ENCODE results near the gene NPPB. TPM values are rescaled to one million over a fixed set of nuclear protein-coding genes. Genes with fewer than 3 reads are reported as not detected.

The NPPB gene
- total and polyA plus RNA-seq, 2 of the 8 experiments (the other 6 are each of a cell fraction or from before 2014, with no cell fraction given): 0.36 to 0.91 TPM

DNA sequence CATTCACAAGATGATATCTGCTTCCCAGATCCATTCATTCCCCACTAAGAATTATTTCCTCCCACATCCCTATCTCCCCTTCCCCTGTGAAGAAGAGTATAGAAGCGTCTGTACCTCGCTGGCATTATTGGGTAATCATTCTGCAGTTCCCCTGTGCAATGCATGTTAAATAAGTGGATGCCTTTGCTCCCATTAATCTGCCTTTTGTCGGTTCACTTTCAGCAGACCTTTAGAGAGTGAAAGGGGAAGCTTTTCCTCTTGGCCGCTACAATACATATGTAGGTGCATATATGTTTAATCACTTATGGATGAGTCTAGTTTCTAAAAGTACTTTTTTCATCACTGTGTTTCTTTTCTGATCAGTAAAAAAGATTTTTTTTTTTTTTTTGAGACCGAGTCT lies 45.7 kb downstream of the NPPB start (continued):
- TF ChIP-seq JUND (IDR thresholded peaks at IDR 0.05; ENCODE audit: low read length) (no peak), RAD21 (IDR thresholded peaks at IDR 0.05 in 1 of 2, conservative IDR thresholded peaks at IDR 0.05 in 1 of 2; ENCODE audit: low read depth in 2 of 2, low read length in 2 of 2) (no peak), SAP30 (IDR thresholded peaks at IDR 0.05; ENCODE audit: insufficient read depth, insufficient replicate concordance, low read length) (no peak), HDAC2 (IDR thresholded peaks at IDR 0.05; ENCODE audit: borderline replicate concordance in 1 of 2, low read depth in 2 of 2, low read length in 2 of 2) (no peak)

Small RNAs within 50 kb of the gene (small RNA-seq; reads per million reads assigned to genes)
- gene RF02156 (ENCODE audit: insufficient read depth) (not detected), gene RF02157 (ENCODE audit: insufficient read depth) (not detected), gene RF02158 (ENCODE audit: insufficient read depth) (not detected)

Other genes with a start within 250 kb of the NPPB start
- gene FBXO2, start 204.5 kb downstream of the NPPB start, total RNA-seq (2021; fragmentation: NEBNext Ultra II Directional; extraction: Animal tissue kit (Norgen Biotek cat#: 25700)): 51.3 and 55.5 TPM in 2 replicates
- gene FBXO2, start 204.5 kb downstream of the NPPB start, polyA plus RNA-seq (2011; rRNA removed): 57.9 and 99.1 TPM in 2 replicates
- 27.2 and 29.2 TPM in 2 replicates for gene FBXO44, start 204.1 kb downstream of the NPPB start, total RNA-seq (2021; fragmentation: NEBNext Ultra II Directional; extraction: Animal tissue kit (Norgen Biotek cat#: 25700))
- 27.0 and 43.0 TPM in 2 replicates for gene FBXO44, start 204.1 kb downstream of the NPPB start, polyA plus RNA-seq (2011; rRNA removed)
- gene FBXO6, start 194.7 kb downstream of the NPPB start, total RNA-seq (2021; fragmentation: NEBNext Ultra II Directional; extraction: Animal tissue kit (Norgen Biotek cat#: 25700)): 0.29 and 0.54 TPM in 2 replicates
- 0.86 and 1.2 TPM in 2 replicates for gene FBXO6, start 194.7 kb downstream of the NPPB start, polyA plus RNA-seq (2011; rRNA removed)
- 310 and 314 TPM in 2 replicates for gene MAD2L2, start 177.8 kb downstream of the NPPB start, total RNA-seq (2021; fragmentation: NEBNext Ultra II Directional; extraction: Animal tissue kit (Norgen Biotek cat#: 25700))
- gene MAD2L2, start 177.8 kb downstream of the NPPB start, polyA plus RNA-seq (2011; rRNA removed): 469 and 710 TPM in 2 replicates
- 17.6 and 18.9 TPM in 2 replicates for gene DRAXIN, start 167.2 kb downstream of the NPPB start, total RNA-seq (2021; fragmentation: NEBNext Ultra II Directional; extraction: Animal tissue kit (Norgen Biotek cat#: 25700))
- 4.6 and 4.8 TPM in 2 replicates for gene DRAXIN, start 167.2 kb downstream of the NPPB start, polyA plus RNA-seq (2011; rRNA removed)
- 69.7 and 70.9 TPM in 2 replicates for gene AGTRAP, start 122.8 kb downstream of the NPPB start, total RNA-seq (2021; fragmentation: NEBNext Ultra II Directional; extraction: Animal tissue kit (Norgen Biotek cat#: 25700))
- 192 and 261 TPM in 2 replicates for gene AGTRAP, start 122.8 kb downstream of the NPPB start, polyA plus RNA-seq (2011; rRNA removed)
- 0.90 and 1.3 TPM in 2 replicates for gene C1orf167, start 96.8 kb downstream of the NPPB start, total RNA-seq (2021; fragmentation: NEBNext Ultra II Directional; extraction: Animal tissue kit (Norgen Biotek cat#: 25700))
- gene C1orf167, start 96.8 kb downstream of the NPPB start, polyA plus RNA-seq (2011; rRNA removed): 0.67 and 0.70 TPM in 2 replicates
- 17.9 and 18.5 TPM in 2 replicates for gene MTHFR, start 53.0 kb downstream of the NPPB start, total RNA-seq (2021; fragmentation: NEBNext Ultra II Directional; extraction: Animal tissue kit (Norgen Biotek cat#: 25700))
- gene MTHFR, start 53.0 kb downstream of the NPPB start, polyA plus RNA-seq (2011; rRNA removed): 8.7 and 11.6 TPM in 2 replicates
- 25.5 and 26.0 TPM in 2 replicates for gene CLCN6, start 52.8 kb downstream of the NPPB start, total RNA-seq (2021; fragmentation: NEBNext Ultra II Directional; extraction: Animal tissue kit (Norgen Biotek cat#: 25700))
- gene CLCN6, start 52.8 kb downstream of the NPPB start, polyA plus RNA-seq (2011; rRNA removed): 15.7 and 20.4 TPM in 2 replicates
- not detected in 2 replicates for gene NPPA, start 11.2 kb downstream of the NPPB start, total RNA-seq (2021; fragmentation: NEBNext Ultra II Directional; extraction: Animal tissue kit (Norgen Biotek cat#: 25700))
- gene NPPA, start 11.2 kb downstream of the NPPB start, polyA plus RNA-seq (2011; rRNA removed): not detected in 2 replicates
- gene KIAA2013, start 67.5 kb upstream of the NPPB start, total RNA-seq (2021; fragmentation: NEBNext Ultra II Directional; extraction: Animal tissue kit (Norgen Biotek cat#: 25700)): 37.9 and 38.8 TPM in 2 replicates
- 114 and 120 TPM in 2 replicates for gene KIAA2013, start 67.5 kb upstream of the NPPB start, polyA plus RNA-seq (2011; rRNA removed)
- gene PLOD1, start 75.8 kb upstream of the NPPB start, total RNA-seq (2021; fragmentation: NEBNext Ultra II Directional; extraction: Animal tissue kit (Norgen Biotek cat#: 25700)): 44.9 and 53.4 TPM in 2 replicates
- gene PLOD1, start 75.8 kb upstream of the NPPB start, polyA plus RNA-seq (2011; rRNA removed): 51.8 and 68.5 TPM in 2 replicates
- gene MFN2, start 121.5 kb upstream of the NPPB start, total RNA-seq (2021; fragmentation: NEBNext Ultra II Directional; extraction: Animal tissue kit (Norgen Biotek cat#: 25700)): 58.2 and 62.5 TPM in 2 replicates
- gene MFN2, start 121.5 kb upstream of the NPPB start, polyA plus RNA-seq (2011; rRNA removed): 34.0 and 42.0 TPM in 2 replicates
- gene MIIP, start 160.6 kb upstream of the NPPB start, total RNA-seq (2021; fragmentation: NEBNext Ultra II Directional; extraction: Animal tissue kit (Norgen Biotek cat#: 25700)): 65.5 and 66.1 TPM in 2 replicates
- 106 and 149 TPM in 2 replicates for gene MIIP, start 160.6 kb upstream of the NPPB start, polyA plus RNA-seq (2011; rRNA removed)
- gene TNFRSF8, start 204.4 kb upstream of the NPPB start, total RNA-seq (2021; fragmentation: NEBNext Ultra II Directional; extraction: Animal tissue kit (Norgen Biotek cat#: 25700)): 32.7 and 35.1 TPM in 2 replicates
- gene TNFRSF8, start 204.4 kb upstream of the NPPB start, polyA plus RNA-seq (2011; rRNA removed): 23.2 and 26.7 TPM in 2 replicates

All from H1 (cell line).